T47D (cell line): ENCODE data around the gene DCUN1D3.

Experiments used
- DNase-seq, 2 experiments: peaks; one replicate each; pipeline versions ENCODE4 v3.0.0 to v3.0.0-alpha.2; 2011 to 2012; ENCODE audit warnings: low read depth in 1 of 2, low spot score in 1 of 2
- JUND ChIP-seq: IDR thresholded peaks from 2 replicates; pipeline ENCODE4 v1.6.1; 2012; ENCODE audit warnings: low read depth
- in situ Hi-C: cut with HindIII; loops from 2 replicates; pipeline ENCODE4 v1.10.0; 2016; ENCODE audit warnings: low sequenced_read_pairs, low pct_unique_long_range_greater_than_20kb

DCUN1D3 gene

DNA sequence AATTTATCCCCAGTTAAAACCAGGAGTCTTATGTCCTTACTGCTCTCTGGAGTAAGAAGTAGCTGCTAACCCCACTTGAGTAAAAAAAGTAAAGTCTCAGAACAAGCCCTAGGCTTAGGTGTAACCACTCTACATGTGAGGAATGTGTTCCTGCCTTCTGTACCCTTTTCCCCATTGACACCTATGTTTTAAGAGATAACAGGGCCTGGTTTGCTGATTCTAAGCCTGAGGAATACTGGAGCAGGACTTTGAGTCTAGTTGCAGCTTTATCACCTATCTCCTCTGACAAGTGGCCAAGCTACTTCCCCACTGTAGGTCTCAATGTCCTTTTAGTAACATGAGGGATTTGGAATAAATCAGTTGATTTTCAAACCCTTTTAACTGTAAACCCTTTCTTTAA lies 53.6 kb downstream of the DCUN1D3 start:
- in situ Hi-C loops: no loop called here

DNA sequence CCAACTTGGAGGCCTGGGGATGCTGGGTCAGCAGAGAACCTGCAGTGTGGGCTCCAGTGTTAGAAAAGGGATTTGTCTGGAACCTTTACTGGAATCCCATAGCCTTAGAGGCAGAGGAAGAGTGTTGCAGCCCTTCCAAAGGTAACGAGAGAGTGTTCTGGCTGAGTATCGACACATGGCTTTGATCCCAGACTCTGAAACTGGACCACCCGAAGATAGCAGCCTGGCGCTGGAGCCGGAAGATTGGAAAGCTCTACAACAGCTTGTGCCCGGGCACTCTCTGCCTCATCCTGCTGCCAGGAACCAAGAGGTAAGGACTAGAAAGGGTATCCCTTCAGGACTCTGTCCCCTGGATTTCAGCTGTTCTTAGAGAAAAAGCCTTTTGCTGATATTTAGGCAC lies 54.1 kb downstream of the DCUN1D3 start:
- in situ Hi-C loops: no loop called here
- no peak for DNase-seq
- TF ChIP-seq JUND: no peak

More for the DNA sequence above, 53.6 kb downstream of the DCUN1D3 start:
- DNase-seq: no peak
- no peak for TF ChIP-seq JUND

DNA sequence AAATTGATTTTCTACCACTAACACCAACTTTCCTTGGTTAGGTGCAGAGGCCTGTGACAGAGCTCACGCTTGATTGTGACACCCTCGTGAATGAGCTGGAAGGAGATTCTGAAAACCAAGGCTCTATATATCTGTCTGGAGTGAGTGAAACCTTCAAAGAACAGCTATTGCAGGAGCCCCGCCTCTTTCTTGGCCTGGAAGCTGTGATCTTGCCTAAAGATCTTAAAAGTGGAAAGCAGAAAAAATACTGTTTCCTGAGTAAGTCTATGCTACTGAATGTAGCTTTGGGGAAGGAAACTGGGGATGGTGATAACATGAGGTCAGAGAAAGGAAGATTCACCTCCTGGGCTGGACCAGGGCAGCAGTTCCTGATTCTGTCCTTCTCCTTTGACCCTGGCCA lies 55.6 kb downstream of the DCUN1D3 start:
- TF ChIP-seq JUND: no peak
- in situ Hi-C loops: no loop called here
- no peak for DNase-seq

DNA sequence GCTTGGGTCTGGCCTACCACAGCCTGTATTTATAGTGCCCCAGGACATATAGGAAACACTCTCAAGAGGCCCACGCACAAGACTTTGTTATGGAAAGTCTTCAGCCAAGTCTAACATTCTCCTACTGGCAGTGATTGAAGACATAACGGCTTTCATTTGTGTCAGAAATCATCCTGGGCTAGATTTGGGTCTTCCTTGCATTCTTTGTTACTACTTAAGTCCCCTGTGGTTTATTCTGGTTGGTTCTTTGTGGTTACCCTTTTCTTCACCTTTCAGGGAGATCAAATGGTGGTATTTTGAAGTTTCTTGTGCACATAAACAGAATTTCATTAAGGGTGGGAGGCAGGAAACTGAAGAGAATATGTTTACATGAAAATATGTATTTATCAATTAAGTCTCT lies 56.1 kb downstream of the DCUN1D3 start:
- TF ChIP-seq JUND: no peak
- no peak for DNase-seq
- in situ Hi-C loops: no loop called here

DNA sequence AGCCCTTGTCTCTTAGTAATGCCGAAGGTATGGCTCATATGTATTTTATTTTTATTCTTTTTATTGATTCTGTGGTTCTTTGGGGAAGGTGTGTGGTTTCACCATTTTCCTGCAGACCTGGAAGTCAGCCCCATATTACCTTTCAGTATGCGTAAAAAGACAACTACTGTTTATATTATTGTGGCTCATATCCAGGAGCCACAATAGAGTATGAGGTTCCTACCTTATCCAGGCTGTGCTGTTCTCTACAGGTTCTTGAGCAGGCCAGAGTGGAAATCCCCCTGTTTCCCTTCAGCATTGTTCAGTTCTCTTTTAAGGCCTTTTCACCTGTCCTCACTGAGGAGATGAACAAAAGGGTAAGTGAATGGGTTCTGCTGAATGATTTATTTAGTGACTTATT lies 60.7 kb downstream of the DCUN1D3 start:
- no peak for DNase-seq
- in situ Hi-C loops: no loop called here
- TF ChIP-seq JUND: no peak

DNA sequence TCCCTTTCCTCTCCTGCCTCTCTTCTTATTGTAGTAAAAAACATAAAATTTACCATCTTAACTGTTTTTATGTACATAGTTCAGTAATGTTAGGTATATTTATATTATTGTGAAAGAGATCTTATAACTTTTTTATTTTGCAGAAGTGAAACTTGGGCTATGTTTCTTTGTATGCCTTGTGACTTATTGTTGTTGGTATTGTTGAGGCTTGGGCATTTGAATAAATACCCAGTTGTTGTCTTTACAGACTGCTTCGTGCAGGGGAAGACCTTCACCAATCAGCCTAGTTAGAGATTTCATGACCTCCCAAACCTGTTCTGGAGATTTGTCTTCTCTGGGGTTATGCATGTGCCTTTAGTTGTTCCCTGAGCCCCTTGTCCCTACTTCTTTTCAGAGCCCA lies 61.9 kb downstream of the DCUN1D3 start:
- no peak for TF ChIP-seq JUND
- DNase-seq: no peak
- in situ Hi-C loops: no loop called here

DNA sequence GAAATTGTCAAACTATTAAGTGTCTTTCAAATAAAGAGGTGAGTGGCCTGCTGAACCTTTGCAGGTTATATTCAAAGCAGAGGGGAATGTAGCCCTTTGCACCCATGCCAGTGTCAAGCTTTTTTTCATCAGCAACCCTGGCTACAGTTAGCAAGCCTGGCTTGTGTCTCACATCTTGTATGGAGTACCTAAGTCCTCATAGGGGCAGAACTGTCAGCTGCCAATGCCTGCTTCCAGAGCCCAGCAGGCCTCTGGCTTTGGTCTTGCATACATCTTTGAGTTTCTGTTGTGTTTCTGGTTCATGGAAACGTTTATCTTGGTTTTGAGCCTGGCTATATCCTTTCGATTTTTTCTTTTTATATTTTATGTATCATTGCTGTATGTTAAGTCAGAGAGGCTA lies 67.1 kb downstream of the DCUN1D3 start:
- TF ChIP-seq JUND: no peak
- in situ Hi-C loops: no loop called here
- no peak for DNase-seq

DNA sequence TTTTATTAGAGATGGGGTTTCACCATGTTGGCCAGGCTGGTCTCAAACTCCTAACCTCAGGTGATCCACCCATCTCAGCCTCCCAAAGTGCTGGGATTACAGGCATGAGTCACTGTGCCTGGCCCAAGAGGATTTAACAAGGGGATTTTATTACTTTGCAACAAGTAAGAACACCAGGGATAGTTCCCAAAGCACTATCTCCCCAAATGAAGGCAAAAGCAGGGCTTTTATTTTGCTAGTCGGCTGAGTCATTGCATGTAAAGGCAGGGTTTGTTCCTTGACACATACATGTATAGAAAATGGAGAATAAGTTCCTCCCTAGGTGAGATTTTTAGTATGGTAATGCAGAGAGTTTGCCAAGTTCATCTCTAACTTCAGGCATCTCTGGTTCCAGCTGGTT lies 69.8 kb downstream of the DCUN1D3 start:
- no peak for DNase-seq
- no peak for TF ChIP-seq JUND
- in situ Hi-C loops: no loop called here

DNA sequence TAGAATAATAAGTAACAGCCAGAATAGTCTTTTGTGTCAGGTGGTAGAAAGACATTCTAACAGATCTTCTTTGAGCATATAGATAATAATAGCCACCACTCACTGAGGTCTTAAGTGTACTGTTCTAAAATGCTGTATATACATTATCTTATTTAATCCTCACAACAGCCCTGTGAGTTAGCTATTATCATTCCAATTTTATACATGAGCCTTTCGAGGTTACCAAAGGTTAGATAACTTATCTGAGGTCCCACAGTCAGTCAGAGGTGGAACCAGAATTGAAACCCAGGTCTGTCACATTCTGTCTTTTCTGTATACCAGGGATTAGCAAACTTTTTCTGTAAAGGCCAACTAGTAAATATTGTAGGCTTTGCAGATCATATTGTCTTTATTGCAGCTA lies 70.6 kb downstream of the DCUN1D3 start:
- DNase-seq: no peak
- TF ChIP-seq JUND: no peak

DNA sequence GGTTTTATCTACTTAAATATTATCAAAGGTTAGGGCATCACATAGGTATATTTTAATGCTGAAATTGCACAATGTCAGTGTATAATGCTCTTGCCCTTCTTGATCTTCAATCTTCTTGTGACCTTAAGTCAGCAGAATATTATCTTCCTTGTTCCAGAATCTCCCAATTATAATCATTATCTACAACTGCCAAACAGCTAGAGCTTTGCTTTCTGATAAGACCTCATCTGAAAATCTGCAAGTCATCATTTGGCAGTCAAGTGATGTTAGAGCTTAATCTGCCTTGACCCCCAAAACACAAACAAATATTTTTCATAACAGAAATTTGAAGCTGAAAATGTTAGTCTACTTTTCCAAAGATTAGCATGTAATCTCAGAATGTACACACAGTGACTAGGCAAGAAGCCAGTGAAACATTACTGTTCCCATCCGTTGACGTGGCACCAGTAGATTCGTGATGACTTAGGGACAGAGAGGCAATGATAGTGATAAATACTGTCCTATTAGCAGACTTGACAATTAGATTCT lies 74.1 kb downstream of the DCUN1D3 start:
- DNase-seq: no peak
- in situ Hi-C loops: no loop called here
- TF ChIP-seq JUND: no peak

More for the DNA sequence above, 70.6 kb downstream of the DCUN1D3 start:
- in situ Hi-C loops: no loop called here

DNA sequence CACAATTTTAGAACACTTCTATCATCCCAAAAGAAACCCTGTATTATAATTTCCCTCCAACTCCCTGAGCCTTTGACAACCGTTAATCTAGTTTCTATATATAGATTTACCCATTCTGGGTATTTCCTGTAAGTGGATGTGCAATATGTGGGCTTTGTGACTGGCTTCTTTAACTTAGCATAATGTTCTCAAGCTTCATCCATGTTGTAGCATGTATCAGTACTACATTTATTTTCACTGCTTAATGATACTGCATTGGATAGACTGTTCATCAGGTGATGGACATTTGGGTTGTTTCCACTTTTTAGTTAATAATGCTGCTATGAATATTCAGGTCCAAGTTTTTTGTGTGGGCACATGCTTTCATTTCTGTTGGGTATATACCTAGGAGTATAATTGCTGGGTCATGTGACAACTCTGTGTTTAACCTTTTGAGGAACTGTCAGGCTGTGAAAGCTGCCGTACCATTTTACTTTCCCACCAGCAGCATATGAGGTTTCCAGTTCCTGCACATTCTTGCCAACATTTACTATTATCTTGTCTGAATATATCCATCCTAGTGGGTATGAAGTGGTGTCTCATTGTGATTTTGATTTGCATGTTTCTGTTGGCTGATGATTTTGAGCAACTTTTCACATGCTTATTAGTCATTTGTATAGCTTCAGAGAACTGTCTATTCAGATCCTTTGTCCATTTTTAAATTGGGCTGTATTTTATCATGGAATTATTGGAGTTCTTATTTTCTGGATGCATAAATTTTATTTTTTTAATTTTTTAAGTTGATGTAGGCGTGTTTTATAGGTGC lies 77.4 kb downstream of the DCUN1D3 start:
- in situ Hi-C loops: no loop called here
- no peak for TF ChIP-seq JUND

DNA sequence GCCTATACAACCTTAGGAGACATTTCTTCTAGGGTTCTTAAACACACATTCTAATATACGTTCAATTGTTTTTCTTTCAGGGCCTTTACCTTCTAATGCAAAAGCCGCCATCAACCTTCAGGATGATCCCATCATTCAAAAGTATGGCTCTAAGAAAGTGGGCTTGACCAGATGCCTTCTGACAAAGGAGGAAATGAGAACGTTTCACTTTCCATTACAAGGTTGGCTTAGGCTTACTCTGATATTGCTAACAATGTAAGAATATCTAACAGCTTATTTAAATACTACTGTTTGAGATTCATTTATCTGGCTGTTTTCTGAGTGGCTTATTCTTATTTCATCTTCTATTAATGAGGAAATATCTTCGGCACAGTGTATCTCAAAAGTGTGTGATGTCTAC lies 78.5 kb downstream of the DCUN1D3 start:
- TF ChIP-seq JUND: no peak
- DNase-seq: no peak
- in situ Hi-C loops: no loop called here

More for the DNA sequence above, 77.4 kb downstream of the DCUN1D3 start:
- no peak for DNase-seq

DNA sequence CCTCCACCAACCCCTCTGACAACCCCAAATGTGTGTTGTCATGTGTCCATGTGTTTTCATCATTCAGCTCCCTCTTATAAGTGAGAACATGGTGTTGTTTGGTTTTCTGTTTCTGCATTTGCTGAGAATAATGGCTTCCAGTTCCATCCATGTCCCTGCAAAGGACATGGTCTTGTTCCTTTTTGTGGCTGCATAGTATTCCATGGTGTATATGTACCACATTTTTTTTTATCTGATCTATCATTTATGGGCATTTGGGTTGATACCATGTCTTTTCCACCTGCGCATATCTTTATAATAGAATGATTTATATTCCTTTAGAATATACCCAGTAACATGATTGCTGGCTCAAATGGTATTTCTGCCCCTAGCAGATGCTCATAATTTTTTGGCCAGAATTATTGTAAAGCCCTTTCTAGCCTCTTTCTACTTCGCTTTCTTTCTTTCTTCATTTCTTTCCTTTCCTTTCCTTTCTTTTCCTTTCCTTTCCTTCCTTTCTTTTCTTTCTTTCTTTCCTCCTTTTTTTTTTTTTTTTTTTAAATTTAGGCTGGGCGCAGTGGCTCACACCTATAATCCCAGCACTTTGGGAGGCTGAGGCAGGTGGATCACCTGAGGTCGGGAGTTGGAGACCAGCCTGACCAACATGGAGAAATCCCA lies 81.1 kb downstream of the DCUN1D3 start:
- DNase-seq: no peak
- no peak for TF ChIP-seq JUND
- in situ Hi-C loops: no loop called here
